AG04450 (cell line): ENCODE data around the gene MYG1. TPM values are rescaled to one million over a fixed set of nuclear protein-coding genes. Genes with fewer than 3 reads are reported as not detected.
"Not testable (repeated sequence)": the region's sequence is repeated elsewhere in the genome, so short reads cannot be mapped to it uniquely, and the experiment has no call there.

Experiments
- CTCF ChIA-PET: fragments of 300-600, 350-600 bp; formaldehyde crosslinking; extraction: SDS; loops from one replicate; lab custom pipeline; 2022; ENCODE audit warnings: antibody characterized with exemption, inconsistent platforms; lab: Charles Lee
- POLR2A ChIA-PET: fragments of 350-600 bp; formaldehyde crosslinking; extraction: SDS; loops from one replicate; lab custom pipeline; 2021; ENCODE audit warnings: antibody characterized with exemption, inconsistent platforms; lab: Yijun Ruan, JAX
- DNase-seq: peaks from one replicate; pipeline ENCODE4 v3.0.0-alpha.2; 2011; ENCODE audit warnings: low read depth, low spot score
- H3K27ac ChIP-seq: one replicate; pipeline ENCODE4 v1.5.1; 2012; ENCODE audit warnings: low read depth, low read length, control low read depth
- H3K27me3 ChIP-seq: one replicate; pipeline ENCODE4 v1.6.0; 2012; ENCODE audit warnings: low read length; ENCODE audit not compliant: control insufficient read depth, insufficient read depth
- H3K4me3 ChIP-seq: 2 replicates; pipeline ENCODE4 v1.5.1; 2011; ENCODE audit warnings: mild to moderate bottlenecking, low read depth, low read length, control low read depth
- H3K9me3 ChIP-seq: 2 replicates; pipeline ENCODE4 v1.5.1; 2012; ENCODE audit warnings: low read length; ENCODE audit not compliant: control insufficient read depth, insufficient read depth
- CTCF ChIP-seq: IDR thresholded peaks from 2 replicates; pipeline ENCODE4 v1.5.1; 2011; ENCODE audit warnings: low read depth, low read length, control low read depth, inconsistent platforms
- polyA plus RNA-seq: library from polyadenylated mRNA; depleted of rRNA; stranded (reverse); fragments of >200 nt; gene quantifications from 2 replicates; pipeline ENCODE4 v1.2.3, GENCODE V29; 2011

The MYG1 gene
- polyA plus RNA-seq, 1 experiment: 47.8 TPM

- no peaks in the 10 kb centered on the region for H3K9me3 ChIP-seq
- no peak overlapping the region for H3K27ac ChIP-seq
- no peak for DNase-seq
- no peak for TF ChIP-seq CTCF
- CTCF ChIA-PET: interaction anchor here (8.4 to 16.4 kb wide), 2 partner anchors 30 to 79 kb away, joined by 80 to 183 read pairs; partner anchors contain the start of gene AAAS
- H3K27me3 ChIP-seq: no peaks in the 10 kb centered on the region
- no peak overlapping the region for H3K4me3 ChIP-seq
- POLR2A ChIA-PET: interaction anchor here (0.5 kb wide), 1 partner anchor 73 kb away, joined by 3 read pairs; no protein-coding TSS in a partner anchor
These were observed 7.1 kb upstream of the MYG1 start for GRCh38 chr12:53292426-53292825.

DNA sequence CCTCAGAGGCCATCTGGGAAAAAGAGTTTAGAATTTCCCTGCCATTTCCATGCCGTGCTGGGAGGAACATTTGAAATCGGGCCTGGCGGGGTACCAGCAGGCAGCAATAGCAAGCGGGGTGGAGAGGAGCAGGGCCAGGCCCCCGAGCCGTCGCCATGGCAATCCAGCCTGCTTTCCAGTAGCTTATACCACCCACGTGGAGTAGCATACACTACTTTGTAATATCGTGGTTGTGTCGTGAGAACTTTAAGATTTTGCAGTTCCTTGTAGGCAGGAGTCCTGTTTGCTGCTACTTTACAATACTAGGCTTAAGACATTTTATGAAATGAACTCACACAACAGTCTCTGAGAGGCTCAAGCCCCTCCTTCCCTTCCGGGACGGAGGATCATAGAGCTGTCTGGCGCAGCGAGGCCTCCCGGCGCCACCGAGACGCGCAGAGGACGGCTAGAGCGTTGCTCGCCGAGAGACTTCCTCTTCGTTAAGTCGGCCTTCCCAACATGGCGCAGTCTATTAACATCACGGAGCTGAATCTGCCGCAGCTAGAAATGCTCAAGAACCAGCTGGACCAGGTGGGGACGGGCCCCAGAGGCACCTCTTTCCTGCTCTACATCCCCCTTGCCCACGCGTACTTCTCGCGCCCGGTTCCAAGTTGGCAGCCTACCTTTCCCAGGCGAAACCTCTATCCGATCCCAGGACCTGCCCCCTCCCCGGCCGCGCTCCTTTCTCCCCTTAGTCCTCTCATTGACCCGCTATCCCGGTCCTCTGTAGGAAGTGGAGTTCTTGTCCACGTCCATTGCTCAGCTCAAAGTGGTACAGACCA is 4.2 kb upstream of the MYG1 start, which contains the start of gene PFDN5:
PFDN5 (plus strand) TSS at position 473 of the 821 bp plus-strand sequence; CDS start at position 499, 26 bp downstream.
- no peaks in the 10 kb centered on the region; the same call in 1 of the 2 replicates for H3K9me3 ChIP-seq
- peak within 1 kb of the TSS; percentile 99 for H3K4me3 ChIP-seq
- CTCF ChIA-PET: interaction anchor here (0.7 to 16.4 kb wide), 7 partner anchors 13 to 450 kb away, joined by 3 to 183 read pairs (median 3); partner anchors contain the start of gene AAAS
- peak within 1 kb of the TSS; percentile 73 for H3K27ac ChIP-seq
- peak; percentile 11; the same call in 1 of the 2 replicates for TF ChIP-seq CTCF
- DNase-seq: peak; percentile 73
- no peaks in the 10 kb centered on the region for H3K27me3 ChIP-seq
- POLR2A ChIA-PET: interaction anchor here (0.7 to 1.8 kb wide), 9 partner anchors 13 to 247 kb away, joined by 3 to 12 read pairs (median 4); partner anchors contain the start of genes AAAS, CSAD, SPRYD3 and TARBP2

DNA sequence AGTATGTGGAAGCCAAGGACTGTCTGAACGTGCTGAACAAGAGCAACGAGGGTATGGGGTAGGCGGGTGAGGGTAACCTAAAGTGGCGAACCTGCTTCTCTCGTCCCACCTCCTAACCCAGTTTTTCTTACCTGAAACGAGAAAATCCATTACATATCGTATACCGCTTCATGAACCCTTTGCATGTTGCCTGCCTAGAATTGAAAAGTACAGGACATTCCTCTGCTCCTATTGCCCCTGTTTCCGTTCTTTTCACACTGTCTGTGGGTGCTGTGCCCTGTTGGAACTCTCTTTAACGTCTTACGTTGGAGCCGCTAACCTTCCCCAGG is 3.6 kb upstream of the MYG1 start:
- no peaks in the 10 kb centered on the region for H3K27me3 ChIP-seq
- H3K9me3 ChIP-seq: no peaks in the 10 kb centered on the region; the same call in 1 of the 2 replicates
- H3K27ac ChIP-seq: peak overlapping the region; percentile 73
- no peak for DNase-seq
- no peak for TF ChIP-seq CTCF
- POLR2A ChIA-PET: interaction anchor here (0.7 to 1.8 kb wide), 9 partner anchors 12 to 248 kb away, joined by 3 to 12 read pairs (median 4); partner anchors contain the start of genes AAAS, CSAD, SPRYD3 and TARBP2
- CTCF ChIA-PET: interaction anchor here (0.7 to 16.4 kb wide), 6 partner anchors 14 to 197 kb away, joined by 3 to 183 read pairs (median 4); partner anchors contain the start of gene AAAS
- peak overlapping the region; percentile 99 for H3K4me3 ChIP-seq

DNA sequence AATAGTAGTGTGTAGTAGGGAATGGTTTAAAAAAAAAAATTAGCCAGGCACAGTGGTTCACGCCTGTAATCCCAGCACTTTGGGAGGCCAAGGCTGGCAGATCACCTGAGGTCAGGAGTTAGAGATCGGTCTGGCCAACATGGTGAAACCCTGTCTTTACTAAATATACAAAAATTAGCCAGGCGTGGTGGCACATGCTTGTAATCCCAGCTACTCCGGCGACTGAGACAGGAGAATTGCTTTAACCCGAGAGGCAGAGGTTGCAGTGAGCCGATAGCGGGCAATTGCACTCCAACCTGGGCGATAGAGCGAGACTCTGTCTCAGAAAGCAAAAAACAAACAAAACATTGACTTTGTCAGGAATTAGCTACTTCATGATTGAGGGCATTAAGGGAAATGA is 2.4 kb upstream of the MYG1 start:
- ChIA-PET POLR2A (interaction anchor here (2.0 kb wide), 1 partner anchor 24 kb away, joined by 9 read pairs; the partner anchor contains the start of gene AAAS), CTCF (interaction anchor here (0.6 to 16.4 kb wide), 8 partner anchors 9 to 290 kb away, joined by 3 to 183 read pairs (median 4); partner anchors contain the start of gene AAAS)
- not testable (repeated sequence) for H3K9me3 ChIP-seq, H3K27me3 ChIP-seq, DNase-seq
- Histone ChIP-seq H3K27ac (peak overlapping the region; percentile 96), H3K4me3 (peak overlapping the region; percentile 99; the same call in 1 of the 2 replicates)

DNA sequence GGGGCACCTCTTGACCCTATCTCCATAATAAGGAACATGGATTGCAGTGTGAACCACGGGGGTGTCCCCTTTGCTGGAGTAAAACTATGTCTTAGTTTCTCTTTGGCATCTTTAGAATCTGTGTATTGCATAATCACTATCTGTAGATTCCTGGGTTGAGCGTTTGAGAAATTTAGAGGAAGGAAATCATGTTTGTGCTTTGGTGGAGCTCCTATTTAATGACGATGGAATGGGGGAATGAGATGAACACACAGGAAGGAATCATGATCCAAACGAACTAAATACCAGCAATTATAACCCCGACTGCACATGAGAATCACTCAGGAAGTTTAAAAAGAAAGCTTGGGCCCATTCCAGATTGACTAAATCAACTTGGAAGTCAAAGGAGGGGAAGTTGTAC is 1.3 kb upstream of the MYG1 start:
- ChIA-PET POLR2A (interaction anchor here (0.5 to 2.0 kb wide), 10 partner anchors 11 to 203 kb away, joined by 3 to 9 read pairs (median 3); partner anchors contain the start of genes AAAS and TARBP2), CTCF (interaction anchor here (0.7 to 16.4 kb wide), 8 partner anchors 10 to 291 kb away, joined by 3 to 183 read pairs (median 5); partner anchors contain the start of gene AAAS)
- peak; percentile 79 for DNase-seq
- H3K27ac ChIP-seq: peak overlapping the region; percentile 96
- TF ChIP-seq CTCF: no peak
- H3K9me3 ChIP-seq: no peaks in the 10 kb centered on the region; the same call in 1 of the 2 replicates
- H3K4me3 ChIP-seq: peak overlapping the region; percentile 38; the same call in 1 of the 2 replicates
- no peaks in the 10 kb centered on the region for H3K27me3 ChIP-seq
